Activated T-cell treated with anti-CD3 and anti-CD28 coated beads, Interleukin-2, amount 50 U/mL, for 1 hour (primary cell): Measurements from ENCODE around the gene HMCN2.

Experiments used
- DNase-seq: peaks from one replicate; pipeline ENCODE4 v3.0.0-alpha.2; 2020

The HMCN2 gene

DNA sequence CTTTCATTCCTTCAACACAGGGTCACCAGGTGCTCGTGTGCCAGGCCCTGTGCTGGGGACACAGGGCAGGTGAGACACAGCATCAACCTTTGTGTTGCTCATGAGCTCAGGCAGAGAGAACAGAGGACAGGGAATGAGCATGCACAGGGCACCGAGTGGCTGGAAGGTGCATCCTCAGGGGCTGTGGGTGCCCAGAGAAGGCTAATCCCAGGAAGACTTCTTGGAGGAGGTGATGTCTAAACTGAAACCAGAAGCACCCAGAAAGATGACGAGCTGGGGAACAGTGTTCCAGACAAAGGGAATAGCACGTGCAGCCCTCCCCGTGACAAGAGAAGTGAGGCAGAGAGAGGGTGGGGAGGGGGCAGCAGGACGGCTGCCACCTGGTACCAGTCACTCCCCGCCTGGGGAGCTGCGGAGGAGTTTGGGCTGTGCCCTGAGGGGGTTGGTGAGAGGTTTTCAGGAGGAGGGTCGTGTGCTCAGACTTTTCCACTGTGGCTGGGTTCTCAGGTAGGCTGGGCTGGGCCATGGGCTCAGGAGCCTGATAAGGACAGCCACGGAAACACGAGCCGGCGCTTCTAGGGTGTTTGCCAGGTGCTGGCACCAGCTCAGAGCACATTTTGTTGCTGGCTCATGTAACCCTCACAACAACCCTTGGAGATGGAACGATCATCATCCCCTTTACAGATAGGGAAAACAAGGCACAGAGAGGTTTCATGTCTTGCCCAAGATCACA, 46.0 kb downstream of the HMCN2 start:
- DNase-seq = no peak

DNA sequence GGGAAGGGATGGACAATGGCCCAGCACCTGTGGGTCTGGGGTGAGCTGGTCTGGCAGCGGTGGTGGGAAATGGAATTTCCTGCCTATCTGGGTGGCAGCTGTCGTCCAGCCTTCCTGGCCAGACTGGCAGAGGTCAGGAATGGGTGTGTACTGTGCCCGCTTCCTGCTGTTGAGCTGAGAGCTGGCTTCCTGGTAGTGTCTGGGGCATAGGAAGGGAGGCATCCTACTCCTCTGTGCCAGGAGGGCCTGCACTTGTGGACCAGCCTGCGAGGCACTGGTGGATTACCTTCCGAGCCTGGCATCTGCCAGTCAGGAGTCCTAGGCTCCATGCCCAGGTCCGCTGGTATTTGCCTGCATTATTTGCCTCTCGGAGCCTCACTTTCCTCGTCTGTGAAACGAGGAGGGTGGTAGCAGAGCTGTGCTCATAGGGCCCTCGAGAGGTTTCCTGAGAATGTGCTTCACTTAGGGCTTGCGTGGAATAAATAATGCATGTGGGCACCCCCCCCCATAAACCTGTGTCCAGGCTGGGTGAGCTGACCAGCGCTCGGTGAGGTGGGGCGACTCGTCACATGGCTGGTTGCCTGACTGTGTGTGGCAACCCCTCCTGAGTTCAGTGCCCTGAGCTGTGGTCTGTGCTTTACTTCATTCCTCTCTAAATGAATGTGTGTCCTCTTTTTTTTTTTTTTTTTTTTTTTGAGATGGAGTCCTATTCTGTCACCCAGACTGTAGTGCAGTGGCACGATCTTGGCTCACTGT, 47.7 kb downstream of the HMCN2 start:
- no peak for DNase-seq

DNA sequence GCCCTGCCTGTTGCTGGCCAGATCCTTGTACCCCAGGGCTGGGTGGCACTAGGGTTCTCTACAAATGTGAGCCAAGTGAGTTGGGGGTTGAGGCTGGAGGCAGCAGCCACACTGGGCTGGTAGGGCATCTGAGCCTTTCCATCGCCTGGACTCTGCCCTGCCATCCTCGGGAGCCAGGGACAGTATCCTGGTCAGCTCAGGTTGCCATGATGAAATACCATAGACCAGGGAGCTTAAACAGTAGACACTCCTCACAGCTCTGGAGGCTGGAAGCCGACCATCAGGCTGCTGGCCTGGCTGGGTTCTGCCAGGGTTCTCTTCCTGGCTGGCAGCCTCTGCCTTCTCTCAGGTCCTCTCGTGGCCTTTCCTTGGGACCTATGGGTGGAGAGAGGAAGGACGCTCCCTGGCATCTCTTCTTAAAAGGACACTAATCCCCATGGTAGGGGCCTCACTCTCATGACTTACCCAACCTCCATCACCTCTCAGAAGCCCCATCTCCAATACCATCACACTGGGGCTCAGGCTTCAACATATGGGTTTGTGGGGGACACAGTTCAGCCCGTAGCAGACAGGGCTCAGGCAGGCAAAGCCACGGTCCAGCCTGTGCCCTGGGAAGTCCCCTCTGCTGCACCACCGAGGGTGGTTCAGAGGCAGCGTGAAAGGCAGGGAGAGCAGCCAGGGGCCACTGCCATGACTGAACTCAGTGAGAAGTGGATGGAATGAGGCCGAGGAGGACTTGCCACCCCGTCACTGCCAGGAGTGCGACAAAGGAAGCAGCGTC, 50.1 kb downstream of the HMCN2 start:
- DNase-seq = no peak

DNA sequence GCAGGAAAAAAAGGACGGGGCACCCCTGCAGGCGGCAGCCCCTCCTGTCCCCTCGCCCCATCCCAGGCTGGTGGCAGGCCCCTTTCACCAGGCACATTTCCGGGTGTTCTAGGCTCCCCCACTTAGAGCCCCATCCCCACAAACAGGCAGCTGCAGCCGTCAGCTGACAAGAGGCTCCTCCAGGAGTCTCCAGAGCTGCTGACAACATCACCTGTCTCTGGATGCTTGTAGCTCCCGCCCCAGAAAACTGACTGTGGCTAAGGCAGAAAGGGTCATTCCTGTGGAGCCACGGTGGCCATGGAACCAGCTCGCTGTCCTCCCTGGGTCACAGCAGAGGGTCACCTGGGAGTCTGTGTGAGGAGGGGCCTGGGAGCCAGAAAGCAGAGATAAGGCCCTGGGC, 50.9 kb downstream of the HMCN2 start:
- DNase-seq = no peak

DNA sequence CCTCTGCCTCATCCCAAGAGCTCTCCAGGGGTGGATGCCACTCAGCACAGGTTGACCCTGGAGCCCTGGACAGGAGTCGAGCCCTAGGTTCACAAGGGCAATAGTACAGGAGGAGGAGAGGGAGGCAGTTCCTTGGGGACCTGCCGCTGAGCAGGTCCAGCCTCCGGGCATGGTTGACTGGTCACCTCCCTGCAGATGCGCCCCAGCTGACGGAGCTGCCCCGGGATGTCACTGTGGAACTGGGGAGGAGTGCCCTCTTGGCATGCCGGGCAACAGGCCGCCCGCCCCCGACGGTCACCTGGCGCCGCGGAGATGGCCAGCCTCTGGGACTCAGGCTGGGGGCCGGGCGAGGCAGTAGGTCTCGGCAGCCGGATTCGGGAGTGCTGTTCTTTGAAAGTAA, 53.7 kb downstream of the HMCN2 start:
- DNase-seq = no peak

DNA sequence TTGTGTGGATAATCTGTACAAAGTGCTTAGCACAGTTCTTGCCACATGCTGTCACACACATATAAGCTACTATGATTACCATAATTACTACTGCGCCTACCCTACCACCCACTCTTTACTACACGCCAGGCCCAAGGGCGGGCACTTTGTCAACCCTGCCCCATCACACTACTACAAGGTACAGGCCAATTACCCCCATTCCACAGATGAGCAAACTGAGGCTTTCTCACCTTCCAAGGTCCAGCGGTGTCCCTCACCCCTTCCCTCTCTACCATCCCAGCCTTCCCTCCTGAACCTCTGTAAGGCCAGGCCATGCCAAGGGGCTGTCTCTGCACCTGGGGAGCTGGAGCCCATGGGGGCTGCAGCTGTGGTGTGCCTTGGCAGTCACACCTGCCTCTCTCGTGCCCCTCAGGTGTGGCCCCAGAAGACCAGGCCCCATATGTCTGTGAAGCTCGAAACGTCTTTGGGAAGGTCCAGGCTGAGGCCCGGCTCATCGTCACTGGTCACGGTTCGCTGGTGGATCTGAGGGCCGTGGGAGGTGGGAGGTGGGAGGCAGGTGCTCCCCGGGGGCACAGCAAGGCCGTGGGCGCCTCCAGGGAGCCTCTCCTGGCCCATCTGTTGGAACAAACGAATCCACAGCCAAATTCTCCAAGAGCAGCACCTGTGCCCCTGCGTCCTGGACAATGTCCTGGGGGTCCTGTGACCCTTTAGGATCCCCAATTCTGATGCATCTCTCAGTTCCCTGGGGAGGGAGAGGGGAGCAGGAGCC, 54.6 kb downstream of the HMCN2 start:
- no peak for DNase-seq

DNA sequence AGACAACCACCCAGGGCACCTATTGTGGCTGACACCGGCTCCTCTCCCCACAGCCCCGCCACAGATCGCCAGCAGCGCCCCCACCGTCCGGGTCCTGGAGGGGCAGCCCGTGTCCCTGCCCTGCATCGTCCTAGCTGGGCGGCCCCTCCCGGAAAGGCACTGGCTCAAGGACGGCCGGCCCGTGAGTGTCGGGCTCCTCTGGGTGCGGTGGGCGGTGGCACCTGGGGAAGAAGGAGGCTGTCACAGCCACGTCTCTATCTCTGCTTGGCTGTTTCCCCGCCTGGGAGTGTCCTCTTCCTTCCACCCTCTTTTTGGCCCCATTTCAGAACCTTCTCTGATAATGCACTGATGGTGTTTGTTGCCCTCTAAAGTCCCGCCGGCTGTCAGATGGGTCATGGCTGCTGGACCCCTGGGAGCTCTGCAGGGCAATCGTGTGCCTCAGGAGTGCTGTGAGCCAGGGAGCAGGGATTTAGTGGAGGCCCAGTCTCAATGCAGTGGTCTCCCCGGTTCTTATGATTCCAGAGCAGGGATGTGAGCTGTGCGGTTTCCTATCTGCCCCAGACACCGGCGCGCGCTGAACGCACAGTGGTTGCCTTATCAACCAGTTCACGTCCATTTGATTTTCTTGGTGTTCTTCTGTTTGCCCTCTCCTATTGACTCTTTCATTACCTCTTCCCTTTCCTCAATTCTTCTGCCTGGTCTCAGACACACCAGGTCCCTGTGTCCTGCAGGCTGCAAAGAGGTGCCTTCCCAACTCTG, 55.3 kb downstream of the HMCN2 start:
- DNase-seq = no peak

DNA sequence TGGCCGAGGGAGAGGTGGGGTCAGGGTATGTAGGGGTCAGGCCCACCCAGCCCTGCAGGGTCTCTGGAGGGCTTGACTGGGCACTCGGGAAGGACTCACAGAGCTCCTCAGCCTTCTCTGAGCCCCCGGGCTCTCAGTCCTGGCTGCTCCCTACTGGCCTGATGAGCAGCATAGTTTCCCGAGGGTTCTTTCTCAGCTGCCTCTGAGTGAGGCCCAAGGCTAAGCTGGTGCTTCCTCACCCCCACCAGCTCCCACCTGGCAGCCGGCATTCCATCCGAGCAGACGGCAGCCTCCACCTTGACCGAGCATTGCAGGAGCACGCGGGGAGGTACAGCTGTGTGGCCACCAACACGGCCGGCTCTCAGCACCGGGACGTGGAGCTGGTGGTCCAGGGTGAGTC, 56.0 kb downstream of the HMCN2 start:
- no peak for DNase-seq

DNA sequence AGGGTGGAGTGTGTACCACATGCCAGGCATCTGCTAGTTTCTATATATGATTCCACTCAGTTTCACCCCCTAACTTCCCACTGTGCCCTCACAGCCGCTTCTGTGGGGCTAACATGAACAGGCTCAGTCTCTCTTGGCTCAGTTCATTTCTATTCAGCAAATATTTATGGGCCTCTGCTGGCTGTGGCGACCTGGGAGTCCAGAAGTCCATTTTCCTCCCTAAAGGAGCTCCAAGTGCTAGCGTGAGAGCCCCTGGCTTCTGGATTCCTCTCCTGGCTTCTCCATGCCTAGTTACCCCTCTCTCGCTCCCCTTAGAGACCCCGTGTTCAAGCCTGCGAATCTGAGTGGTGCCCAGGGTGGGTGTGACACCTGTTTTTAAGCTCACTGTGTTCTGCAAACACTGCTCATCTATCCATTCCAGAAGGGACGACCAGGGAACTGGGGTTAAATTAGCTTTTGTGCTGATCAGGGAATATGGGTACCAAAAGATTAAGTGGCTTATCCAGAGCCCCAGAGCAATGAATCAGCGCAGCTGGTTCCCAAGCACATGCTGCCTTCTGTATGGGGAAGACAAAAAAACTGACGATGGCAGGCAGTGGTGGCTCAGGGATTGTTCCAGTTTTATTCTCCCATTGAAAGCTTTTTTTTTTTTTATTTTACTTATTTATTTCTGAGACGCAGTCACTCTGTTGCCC, 57.6 kb downstream of the HMCN2 start:
- no peak for DNase-seq

DNA sequence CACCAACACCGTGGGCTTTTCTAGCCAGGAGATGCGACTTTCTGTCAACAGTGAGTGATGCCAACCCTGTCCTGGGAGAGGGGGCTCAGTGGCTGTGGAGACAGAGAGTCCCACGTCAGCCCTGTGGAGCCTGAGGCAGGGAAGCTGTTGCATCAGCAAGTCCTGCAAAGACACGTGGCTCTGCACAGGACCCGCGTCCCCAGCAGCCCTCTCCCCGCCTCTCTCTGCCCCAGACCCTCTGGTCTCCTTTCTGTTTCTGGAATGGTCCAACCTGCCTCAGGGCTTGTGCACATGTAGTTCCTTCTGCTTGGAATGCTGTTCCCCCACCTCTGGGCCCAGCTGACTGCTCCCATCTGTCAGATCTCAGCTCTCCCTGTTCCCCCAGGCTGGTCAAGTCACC, 60.4 kb downstream of the HMCN2 start:
- no peak for DNase-seq

DNA sequence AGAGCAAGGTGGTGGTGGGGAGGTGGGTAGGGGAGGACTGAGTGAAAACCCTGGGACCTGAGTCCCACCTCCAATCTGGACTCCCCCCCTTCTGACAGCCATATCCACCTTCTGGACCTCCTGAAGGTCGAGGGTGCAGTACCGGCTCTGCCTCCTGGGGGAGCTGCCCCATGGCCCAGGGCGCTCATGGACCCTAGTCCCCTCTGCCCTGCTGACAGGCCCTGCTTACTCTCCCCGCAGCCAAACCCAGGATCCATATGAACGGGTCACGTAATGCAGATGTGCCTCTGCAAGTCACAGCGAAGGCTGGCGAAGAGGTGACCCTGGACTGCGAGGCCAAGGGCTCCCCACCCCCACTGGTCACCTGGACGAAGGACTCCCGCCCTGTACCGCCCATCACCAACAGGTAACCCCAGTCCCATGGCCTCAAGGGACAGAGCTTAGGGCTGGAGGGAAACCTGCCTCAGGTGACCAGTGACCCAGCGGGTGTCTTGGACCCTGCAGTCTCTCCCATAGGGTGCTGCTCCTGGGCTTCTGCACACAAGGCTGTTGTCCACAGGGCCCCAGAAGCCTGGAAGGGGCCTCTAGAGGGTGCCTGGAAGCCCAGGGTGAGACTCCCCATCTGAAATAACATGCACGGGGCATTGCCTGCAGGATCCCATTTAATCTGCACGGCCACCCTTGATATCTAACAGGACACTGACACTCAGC, 61.7 kb downstream of the HMCN2 start:
- DNase-seq = no peak

DNA sequence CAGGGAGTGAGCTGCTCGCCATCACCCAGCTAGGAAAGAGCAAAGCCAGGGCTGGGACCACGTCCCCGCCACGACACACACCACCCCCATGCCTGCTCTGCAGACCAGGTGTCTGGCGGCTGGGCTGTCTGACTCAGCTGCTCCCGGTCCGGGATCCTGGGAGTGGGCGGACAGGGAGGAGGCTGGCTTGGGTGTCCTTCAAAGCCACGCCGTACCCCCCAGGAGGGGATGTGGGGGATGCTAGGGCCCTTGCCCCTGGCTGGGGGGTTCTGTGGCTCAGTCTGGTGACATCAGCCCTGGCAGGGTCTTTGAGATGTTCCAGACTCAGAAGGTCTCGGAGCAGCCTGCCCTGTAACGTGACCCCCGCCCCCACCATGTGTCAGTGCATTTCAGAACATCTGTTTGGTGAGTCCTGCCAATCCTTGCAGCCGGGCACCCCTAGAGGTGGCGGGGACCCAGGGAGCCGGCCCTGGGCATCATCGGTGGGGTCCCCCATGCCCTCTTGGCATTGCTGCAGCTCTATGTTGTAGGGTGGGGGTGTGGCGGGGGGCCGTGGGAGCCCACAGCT, 62.3 kb downstream of the HMCN2 start:
- no peak for DNase-seq

DNA sequence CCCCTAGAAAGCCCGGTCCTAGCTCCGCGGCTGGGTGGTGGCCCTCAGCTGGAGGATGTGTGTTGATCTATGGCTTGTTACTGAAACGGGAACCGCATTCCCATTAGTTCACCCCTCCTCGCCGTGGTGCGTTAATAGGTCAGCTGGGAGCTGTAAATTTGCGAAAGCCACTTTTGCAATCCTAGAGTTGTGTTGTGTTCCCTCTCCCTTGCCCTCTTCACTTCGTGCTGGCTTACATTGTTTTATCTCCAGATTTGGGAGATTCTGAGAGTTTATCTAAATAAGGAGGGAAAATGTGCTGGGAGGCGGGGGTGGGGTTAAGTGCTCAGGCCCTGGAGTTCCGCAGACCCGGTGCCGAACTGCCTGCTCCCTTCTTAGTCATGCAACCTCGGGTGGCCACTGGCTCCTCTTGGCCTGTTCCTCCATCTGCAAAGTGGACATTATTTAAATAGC, 62.8 kb downstream of the HMCN2 start:
- no peak for DNase-seq

DNA sequence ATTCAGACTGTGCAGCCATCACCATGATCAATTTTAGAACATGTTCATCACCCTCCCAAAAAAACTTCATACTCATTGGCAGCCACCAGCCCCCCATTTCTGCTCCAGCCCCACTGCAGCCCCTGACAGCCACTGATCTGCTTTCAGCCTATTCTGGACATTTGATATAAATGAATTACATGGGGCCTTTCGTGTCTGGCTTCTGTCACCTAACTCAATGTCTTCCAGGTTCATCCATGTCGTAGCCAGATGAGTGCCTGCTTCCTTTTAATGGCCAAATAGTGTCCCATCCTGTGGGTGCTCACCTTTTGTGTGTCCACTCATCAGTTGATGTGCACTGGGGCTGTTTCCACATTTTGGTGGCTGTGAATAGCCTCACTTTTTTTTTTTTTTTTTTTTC, 63.5 kb downstream of the HMCN2 start:
- no peak for DNase-seq

DNA sequence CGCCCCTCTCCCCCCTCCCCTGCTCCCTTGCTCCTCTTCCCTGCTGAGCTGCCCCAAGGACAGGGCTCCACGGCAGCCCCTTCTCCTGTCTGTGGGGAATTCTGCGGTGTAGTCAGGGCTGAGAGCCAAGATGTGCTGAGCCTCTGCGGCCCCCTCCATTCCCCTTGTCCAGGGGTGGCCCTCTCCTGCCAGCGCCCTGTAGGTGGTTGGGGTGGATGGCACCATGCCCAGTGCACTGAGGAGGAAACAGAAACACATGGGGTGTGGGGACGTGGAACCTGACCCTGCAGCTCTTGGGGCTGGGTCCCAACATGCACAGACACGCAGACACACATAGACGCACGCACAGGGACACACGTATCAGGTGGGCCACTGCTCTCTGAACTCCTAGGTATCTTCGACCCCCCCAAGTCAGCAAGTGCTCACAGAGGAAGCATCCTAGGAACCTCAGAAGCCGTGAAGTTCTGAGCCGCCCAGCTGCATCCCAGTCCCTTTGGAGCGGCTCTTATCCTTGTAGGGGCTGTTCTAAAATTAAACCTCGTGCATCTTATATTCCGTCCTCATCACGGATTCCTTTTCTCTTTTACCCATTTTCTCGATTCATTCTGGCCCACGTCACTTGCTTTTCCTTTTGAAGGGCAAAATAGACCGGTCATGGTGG, 64.8 kb downstream of the HMCN2 start:
- no peak for DNase-seq

DNA sequence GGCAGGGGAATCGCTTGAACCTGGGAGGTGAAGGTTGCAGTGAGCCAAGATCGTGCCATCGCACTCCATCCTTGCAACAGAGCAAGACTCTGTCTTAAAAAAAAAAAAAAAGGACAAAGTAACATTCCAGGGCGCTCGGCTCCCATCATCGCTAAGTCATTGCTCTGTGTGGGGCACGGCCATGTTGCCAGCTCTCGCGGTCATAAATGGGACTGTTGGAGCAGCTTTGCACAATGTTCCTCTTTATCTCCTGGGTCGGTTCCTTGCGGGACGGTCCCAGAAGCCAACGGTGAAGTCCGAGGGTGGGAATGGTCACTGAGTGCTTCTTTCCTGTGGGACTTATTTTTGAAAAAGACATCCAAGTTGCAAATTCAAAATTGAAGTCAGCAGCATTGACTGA, 65.5 kb downstream of the HMCN2 start:
- no peak for DNase-seq

DNA sequence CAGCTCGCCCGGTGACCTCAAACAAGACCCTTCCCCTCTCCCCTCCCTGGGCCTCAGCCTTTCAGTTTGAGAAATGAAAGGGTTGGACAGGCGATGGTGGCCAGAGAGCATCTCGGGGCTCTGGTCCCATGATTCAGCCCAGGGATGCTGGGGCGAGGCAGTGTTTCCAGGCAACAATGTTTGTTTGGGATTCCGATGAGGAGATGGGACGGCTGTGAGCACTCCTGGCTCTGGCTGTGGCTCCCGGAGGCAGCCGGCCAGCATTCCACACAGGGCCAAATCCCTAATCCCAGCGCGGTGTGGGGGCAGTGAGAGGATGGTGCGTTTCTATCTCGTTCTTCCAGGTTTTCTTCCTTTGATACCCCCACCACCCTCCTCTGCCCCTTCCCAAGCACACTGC, 66.0 kb downstream of the HMCN2 start:
- DNase-seq = no peak

DNA sequence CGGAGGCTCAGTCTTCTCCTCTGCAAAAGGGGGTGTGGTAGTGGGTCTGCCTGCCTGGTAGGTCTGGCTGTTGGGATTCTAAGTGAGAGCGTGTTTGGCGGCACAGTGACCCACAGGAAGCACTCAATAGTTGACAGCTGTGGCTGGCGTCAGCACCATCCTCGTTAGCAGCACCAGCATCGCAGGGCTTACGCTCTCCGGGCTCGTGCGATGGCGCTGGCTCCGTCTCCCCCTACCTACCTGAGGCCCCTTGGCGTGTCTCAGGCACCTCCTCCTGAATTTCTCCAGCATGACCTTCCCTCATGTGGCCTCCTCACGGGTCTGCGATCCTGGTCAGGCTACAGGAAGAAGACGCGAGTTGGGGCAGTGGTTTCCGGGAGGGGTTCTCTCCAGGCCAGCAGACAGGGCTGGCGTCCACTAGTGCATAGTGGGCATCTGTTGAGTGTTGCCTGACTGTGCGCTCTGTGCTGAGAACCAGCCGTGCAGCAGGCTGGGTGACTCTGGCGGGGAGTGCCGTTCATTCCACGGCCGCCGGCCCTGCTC, 66.9 kb downstream of the HMCN2 start:
- DNase-seq = no peak

DNA sequence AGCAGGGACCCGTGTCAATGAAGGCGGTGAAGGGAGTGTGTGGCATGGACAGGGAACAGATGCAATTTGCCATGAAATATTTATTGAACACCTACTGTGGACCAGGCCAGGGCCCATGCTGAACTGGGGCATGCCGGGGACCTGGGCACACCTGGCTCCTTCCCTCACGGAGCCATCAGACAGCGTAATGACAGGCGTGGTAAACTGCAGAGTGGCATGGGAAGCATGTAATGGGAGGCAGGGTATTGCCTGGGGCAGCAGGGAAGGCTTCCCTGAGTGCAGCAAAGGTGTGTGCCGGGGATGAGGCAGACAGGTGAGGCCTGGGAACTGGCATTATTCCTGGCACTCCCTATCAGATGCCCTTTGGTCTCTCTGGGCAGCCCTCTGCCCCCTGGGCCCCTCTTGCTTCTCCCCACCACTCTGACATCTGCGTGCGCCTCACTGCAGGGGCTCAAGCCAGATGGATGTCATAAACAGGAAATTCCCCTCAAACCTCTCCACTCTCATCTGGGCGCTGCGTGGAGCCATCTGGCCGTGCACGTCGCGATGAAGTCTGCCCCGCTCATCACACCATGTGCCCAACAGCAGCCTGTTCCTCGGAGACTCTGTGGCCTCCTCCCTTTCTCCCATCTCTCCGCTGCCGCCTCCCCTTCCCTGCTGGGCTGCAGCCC, 67.6 kb downstream of the HMCN2 start:
- no peak for DNase-seq
